H1 (cell line): ENCODE results near the gene XRCC6. TPM values are rescaled to one million over a fixed set of nuclear protein-coding genes. Genes with fewer than 3 reads are reported as not detected.

Source experiments
- ASH2L ChIP-seq: fragments of 200-600, 300-600 bp; sonication (generic); IDR thresholded peaks from one replicate; pipeline ENCODE4 v1.7.1; 2017; ENCODE audit warnings: low read length
- CHD7 ChIP-seq: fragments of 300-600 bp; sonication (generic); IDR thresholded peaks from 2 replicates; pipeline ENCODE4 v1.7.1; 2012; ENCODE audit warnings: low read length, moderate library complexity, mild to moderate bottlenecking, inconsistent platforms; ENCODE audit not compliant: insufficient replicate concordance
- E2F6 ChIP-seq: IDR thresholded peaks from 2 replicates; pipeline ENCODE4 v1.6.1; 2012; ENCODE audit warnings: inconsistent platforms
- GABPA ChIP-seq: IDR thresholded peaks from 2 replicates; pipeline ENCODE4 v1.6.1; 2011; ENCODE audit warnings: mild to moderate bottlenecking, low read length, moderate library complexity, borderline replicate concordance; ENCODE audit not compliant: insufficient read depth
- NRF1 ChIP-seq: IDR thresholded peaks from 2 replicates; pipeline ENCODE4 v1.6.1; 2011; ENCODE audit warnings: mild to moderate bottlenecking, low read depth, low read length, improper control_type of control experiment
- RBBP5 ChIP-seq: IDR thresholded peaks from 2 replicates; pipeline ENCODE4 v1.7.1; 2012; ENCODE audit warnings: low read depth, mild to moderate bottlenecking, inconsistent platforms, low read length, moderate library complexity, borderline replicate concordance
- RXRA ChIP-seq: IDR thresholded peaks from 2 replicates; pipeline ENCODE4 v1.6.1; 2011; ENCODE audit warnings: low read depth, mild to moderate bottlenecking, low read length, moderate library complexity; ENCODE audit not compliant: insufficient read depth
- SP1 ChIP-seq: IDR thresholded peaks from 2 replicates; pipeline ENCODE4 v1.6.1; 2011; ENCODE audit warnings: low read depth, low read length
- SUZ12 ChIP-seq: fragments of 200-600 bp; sonication (generic); IDR thresholded peaks from 2 replicates; pipeline ENCODE4 v1.6.1; 2012; ENCODE audit warnings: mild to moderate bottlenecking, inconsistent platforms, low read length, moderate library complexity, mixed read lengths
- polyA plus RNA-seq, 7 experiments: library from polyadenylated mRNA; depleted of rRNA in 3 of 7; stranded (reverse) in 5 of 7; unstranded in 2 of 7; fragments of >200 nt in 5 of 7; fragments of 200-250 nt in 2 of 7; gene quantifications; 1 replicate in 5 of 7; 2 replicates in 1 of 7; 4 replicates in 1 of 7; pipeline versions ENCODE4 v1.2.1 to v1.2.3, GENCODE V29; 2011 to 2013; ENCODE audit warnings: missing spikeins in 2 of 7, mixed read lengths in 2 of 7
- total RNA-seq: library from RNA; stranded (reverse); fragmentation: NEBNext Ultra II Directional; extraction: Animal tissue kit (Norgen Biotek cat#: 25700); gene quantifications from 2 replicates; pipeline ENCODE4 v1.2.1, GENCODE V29; 2021

Gene XRCC6
- total and polyA plus RNA-seq, 2 of the 8 experiments (the other 6 are each of a cell fraction or from before 2014, with no cell fraction given): 150 to 490 TPM

GRCh38 chr22:41621099-41621910 lies at the start of gene XRCC6 (continued):
- peak; percentile 78 for TF ChIP-seq E2F6
- TF ChIP-seq SUZ12: no peak
- TF ChIP-seq NRF1: peak; percentile 79
- TF ChIP-seq RXRA: no peak
- TF ChIP-seq CHD7: no peak
- peak; percentile 66 for TF ChIP-seq ASH2L
- TF ChIP-seq SP1: peak; percentile 86
- no peak for TF ChIP-seq GABPA
- no peak for TF ChIP-seq RBBP5
